GM12873 (cell line): Measurements from ENCODE around the gene SLC6A17.

ENCODE experiments used
- TF ChIP-seq, protein P1 (sequence below): IDR thresholded peaks from 2 replicates; pipeline ENCODE4 v1.5.1; 2012; ENCODE audit warnings: low read depth, mild to moderate bottlenecking, moderate library complexity, low read length, control low read depth; ENCODE audit not compliant: insufficient read depth; ENCODE audit errors: missing control alignments

Gene SLC6A17

DNA sequence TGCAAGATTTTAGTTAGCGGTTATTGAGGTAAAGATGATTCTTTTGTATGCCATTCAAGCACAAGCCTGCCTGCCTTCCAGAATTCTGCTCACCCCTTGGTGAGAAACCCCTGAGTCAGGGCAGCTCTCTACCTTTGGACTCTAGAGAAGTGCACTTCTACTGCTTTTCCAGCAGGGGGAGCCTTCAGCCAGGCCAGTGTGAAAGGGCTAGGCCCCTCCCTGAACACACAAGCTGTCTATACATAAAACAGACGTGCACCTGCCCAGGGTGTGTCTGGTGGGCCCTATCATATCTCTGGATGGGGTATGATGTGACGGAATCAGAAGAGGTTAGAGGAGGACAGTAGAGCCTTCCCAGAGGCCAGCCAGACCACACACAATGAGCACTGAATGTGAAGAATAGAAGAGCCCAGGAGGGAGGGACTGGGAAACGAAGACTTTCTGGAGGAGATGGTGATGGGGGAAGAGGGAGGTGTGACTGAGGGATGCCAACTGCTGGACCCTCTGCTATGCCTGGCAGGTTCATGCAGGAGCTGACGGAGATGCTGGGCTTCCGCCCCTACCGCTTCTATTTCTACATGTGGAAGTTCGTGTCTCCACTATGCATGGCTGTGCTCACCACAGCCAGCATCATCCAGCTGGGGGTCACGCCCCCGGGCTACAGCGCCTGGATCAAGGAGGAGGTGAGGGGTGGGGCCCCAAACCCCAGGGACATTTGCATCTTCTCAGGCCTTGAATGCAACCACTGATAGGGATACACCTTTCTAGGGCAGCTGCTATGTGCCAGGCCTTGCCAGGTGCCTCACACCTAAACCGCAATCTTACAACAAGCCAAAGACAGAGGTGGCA lies 46.8 kb downstream of the SLC6A17 start:
- TF ChIP-seq, protein P1, sequence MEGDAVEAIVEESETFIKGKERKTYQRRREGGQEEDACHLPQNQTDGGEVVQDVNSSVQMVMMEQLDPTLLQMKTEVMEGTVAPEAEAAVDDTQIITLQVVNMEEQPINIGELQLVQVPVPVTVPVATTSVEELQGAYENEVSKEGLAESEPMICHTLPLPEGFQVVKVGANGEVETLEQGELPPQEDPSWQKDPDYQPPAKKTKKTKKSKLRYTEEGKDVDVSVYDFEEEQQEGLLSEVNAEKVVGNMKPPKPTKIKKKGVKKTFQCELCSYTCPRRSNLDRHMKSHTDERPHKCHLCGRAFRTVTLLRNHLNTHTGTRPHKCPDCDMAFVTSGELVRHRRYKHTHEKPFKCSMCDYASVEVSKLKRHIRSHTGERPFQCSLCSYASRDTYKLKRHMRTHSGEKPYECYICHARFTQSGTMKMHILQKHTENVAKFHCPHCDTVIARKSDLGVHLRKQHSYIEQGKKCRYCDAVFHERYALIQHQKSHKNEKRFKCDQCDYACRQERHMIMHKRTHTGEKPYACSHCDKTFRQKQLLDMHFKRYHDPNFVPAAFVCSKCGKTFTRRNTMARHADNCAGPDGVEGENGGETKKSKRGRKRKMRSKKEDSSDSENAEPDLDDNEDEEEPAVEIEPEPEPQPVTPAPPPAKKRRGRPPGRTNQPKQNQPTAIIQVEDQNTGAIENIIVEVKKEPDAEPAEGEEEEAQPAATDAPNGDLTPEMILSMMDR, result peak; percentile 96

DNA sequence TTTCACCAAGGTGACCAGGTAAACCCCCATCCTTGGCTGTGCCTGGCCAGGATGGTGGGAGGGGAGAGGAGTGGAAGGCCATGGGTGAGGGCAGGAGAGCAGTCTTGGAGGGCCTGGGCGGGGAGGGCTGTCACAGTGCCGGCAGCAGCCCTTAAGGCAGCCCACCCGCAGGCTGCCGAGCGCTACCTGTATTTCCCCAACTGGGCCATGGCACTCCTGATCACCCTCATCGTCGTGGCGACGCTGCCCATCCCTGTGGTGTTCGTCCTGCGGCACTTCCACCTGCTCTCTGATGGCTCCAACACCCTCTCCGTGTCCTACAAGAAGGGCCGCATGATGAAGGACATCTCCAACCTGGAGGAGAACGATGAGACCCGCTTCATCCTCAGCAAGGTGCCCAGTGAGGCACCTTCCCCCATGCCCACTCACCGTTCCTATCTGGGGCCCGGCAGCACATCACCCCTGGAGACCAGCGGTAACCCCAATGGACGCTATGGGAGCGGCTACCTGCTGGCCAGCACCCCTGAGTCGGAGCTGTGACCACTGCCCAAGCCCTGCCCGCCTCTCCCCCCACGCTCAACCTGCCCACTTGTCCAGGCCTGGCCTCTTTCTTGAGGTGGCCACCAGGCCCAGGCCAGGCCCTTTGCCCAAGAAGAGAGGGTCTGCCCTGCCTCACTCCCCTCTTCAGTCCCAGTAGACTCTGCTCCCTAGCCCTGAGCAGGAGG lies 47.8 kb downstream of the SLC6A17 start:
- TF ChIP-seq, protein P1, result no peak

DNA sequence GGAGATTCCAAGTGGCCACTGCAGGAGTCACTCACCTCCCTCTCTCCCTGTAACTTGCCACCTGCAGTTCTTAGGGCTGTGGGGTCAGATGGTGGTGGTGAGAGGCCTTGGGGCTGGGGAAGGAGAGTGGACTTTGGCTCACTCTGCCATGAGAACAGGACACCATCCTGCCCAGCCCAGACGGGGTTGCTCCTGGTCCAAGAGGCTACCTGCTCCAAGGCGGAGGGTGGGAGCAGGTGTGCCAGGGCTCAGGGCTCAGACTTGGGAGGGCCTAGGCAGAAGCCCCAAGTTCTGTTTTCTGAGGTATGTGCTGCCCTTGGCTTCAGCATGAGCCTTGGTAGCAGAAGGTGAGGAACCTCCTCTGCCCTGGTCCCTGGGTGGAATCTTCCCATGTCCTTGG lies 48.5 kb downstream of the SLC6A17 start:
- TF ChIP-seq, protein P1, result no peak

DNA sequence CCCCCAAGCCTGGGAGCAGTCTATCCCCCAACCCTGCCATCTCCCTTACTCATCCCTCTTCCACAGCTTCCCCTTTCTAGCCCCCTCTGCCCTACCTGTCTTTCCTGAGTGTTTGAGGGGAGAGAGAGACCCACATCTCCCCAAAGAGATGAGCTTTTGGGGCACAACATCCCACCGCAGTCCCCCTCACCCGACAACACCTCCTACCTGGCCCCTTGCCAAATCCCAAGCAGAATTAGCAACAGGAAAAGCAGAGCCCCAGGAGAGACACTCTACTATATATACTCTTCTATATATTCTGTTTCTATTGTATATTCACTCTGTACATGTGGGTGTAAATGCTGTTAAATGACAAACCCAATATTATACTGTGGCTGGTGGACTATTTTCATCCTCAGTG lies 49.9 kb downstream of the SLC6A17 start:
- TF ChIP-seq, protein P1, result no peak

DNA sequence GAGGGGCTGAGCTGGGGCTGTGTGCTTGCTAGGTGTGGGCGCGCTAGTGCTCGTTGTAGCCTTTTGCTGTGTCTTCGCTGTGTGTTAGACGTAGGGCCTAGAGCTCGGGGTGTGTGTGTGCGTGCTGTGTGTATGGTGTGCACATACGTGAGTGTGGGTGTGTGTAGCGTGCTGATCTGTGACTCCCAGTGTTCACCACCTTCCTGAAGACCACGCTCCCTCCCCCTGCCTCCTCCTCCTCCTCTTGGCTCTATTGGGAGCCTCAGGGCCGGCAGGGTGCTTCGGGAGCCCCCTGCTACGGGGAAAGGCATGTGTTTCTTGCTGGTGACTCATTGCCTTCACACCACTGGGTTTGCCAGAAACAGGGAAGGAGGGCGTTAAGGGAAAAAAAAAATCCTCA lies 50.4 kb downstream of the SLC6A17 start:
- TF ChIP-seq, protein P1, result no peak

DNA sequence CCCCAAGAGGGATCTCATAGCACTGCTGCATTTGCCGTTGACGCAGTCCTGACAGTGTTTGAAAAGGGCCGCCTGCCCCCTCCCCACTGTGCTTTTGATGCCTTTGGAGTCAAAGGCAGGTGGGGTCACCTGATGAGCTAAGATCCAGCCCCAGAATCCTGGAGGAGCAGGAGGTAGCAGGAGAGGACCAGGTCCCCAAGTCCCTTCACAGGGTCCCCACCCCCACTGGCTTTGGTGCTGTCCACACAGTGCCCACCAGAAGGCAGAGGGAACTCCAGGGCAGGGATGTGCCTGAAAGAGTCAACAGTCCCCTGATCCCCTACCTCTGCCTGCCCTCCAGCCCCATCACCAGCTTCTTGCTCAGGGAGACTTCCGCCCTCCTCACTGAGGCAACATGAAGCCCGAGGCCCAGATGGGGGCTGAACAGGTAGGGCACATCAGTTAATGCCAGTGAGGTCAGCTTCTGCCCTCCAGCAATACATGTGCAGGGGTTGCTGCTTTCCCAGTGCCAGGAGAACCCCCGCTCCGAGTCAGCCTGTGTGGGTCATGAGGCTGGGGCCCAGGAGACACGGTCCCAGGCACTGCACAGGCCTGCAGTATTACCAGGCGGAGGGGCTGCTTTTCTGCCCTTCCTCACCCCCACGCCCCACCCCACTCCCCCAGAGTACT lies 51.0 kb downstream of the SLC6A17 start:
- TF ChIP-seq, protein P1, result no peak

DNA sequence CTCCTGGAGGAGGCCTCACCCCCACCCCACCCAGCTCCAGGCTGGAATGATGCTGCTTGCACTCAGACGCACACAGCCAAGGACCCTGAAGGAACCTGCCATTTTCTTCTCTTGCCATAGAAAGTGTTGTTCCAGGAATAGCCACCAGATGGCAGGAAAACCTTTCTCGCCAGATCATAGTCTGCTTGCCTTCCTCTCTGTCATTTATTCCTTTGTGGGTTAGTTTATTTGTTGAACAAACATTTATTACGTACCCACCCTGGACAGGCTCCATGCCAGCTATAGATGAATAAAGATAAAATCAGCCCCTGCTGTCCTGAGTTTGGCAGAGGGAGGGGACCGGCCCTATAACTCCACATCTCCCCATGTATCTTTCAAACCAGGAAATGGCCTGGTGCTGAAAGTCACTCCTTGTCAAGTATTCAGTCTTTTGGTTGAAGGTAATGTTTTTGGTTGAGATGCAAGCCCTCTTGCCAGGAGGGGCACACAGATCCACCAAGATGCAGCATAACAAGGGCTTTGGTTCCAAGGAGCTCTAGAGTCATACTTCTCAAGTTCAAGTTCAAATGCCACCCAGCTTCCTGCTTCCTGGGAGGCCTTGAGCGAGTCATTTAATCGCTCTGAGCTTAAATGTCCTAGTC lies 52.8 kb downstream of the SLC6A17 start:
- TF ChIP-seq, protein P1, result peak; percentile 84
